GM12878 (cell line): ENCODE measurements around the gene OSBPL3.
A peak's percentile ranks its signal among the peaks of the same experiment; 100 is the strongest.

ENCODE experiments used
- EZH2 ChIP-seq: IDR thresholded peaks from 2 replicates; pipeline ENCODE4 v1.6.1; 2012; ENCODE audit warnings: low read depth, mild to moderate bottlenecking, control low read depth, inconsistent platforms, low read length, borderline replicate concordance; ENCODE audit not compliant: control insufficient read depth
- HCFC1 ChIP-seq: fragments of 150-350 bp; IDR thresholded peaks from 2 replicates; pipeline ENCODE4 v1.6.1; 2014; ENCODE audit warnings: low read length
- NR2C2 ChIP-seq: IDR thresholded peaks from 2 replicates; pipeline ENCODE4 v1.6.1; 2011; ENCODE audit warnings: borderline replicate concordance, low read depth; ENCODE audit not compliant: control insufficient read depth, insufficient read length
- POLR2A ChIP-seq: IDR thresholded peaks from 2 replicates; pipeline ENCODE4 v1.6.1; 2011; ENCODE audit warnings: low read depth, mild to moderate bottlenecking, low read length
- RAD51 ChIP-seq: fragments of 450-650 bp; IDR thresholded peaks from 2 replicates; pipeline ENCODE4 v1.6.1; 2016; ENCODE audit warnings: moderate library complexity, mild to moderate bottlenecking, inconsistent platforms
- RCOR1 ChIP-seq: conservative IDR thresholded peaks from 2 replicates; pipeline ENCODE4 v1.6.1; 2012; ENCODE audit warnings: low read depth, low read length, improper control_type of control experiment
- RFX5 ChIP-seq: IDR thresholded peaks from 2 replicates; pipeline ENCODE4 v1.6.1; 2011; ENCODE audit warnings: low read depth, low read length, improper control_type of control experiment
- TAF1 ChIP-seq: IDR thresholded peaks from 2 replicates; pipeline ENCODE4 v1.6.1; 2011; ENCODE audit warnings: mild to moderate bottlenecking, low read depth, low read length, borderline replicate concordance
- TBL1XR1 ChIP-seq: IDR thresholded peaks from 2 replicates; pipeline ENCODE4 v1.6.1; 2012; ENCODE audit warnings: low read depth, low read length, improper control_type of control experiment
- TCF12 ChIP-seq: IDR thresholded peaks from 2 replicates; pipeline ENCODE4 v1.6.1; 2011; ENCODE audit warnings: low read depth, mild to moderate bottlenecking, low read length
- ZNF274 ChIP-seq: IDR thresholded peaks from one replicate; pipeline ENCODE4 v1.8.0; 2011; ENCODE audit not compliant: insufficient read length, insufficient read depth
- ZZZ3 ChIP-seq: IDR thresholded peaks from 2 replicates; pipeline ENCODE4 v1.6.1; 2011; ENCODE audit warnings: low read depth; ENCODE audit not compliant: control insufficient read depth, insufficient read length
- TF ChIP-seq, protein P1 (sequence below), 3 experiments: IDR thresholded peaks in 2 of 3; conservative IDR thresholded peaks in 1 of 3; 2 replicates each; pipeline ENCODE4 v1.5.1; 2011; ENCODE audit warnings: low read depth in 3 of 3, low read length in 3 of 3, mild to moderate bottlenecking in 3 of 3, control low read depth in 2 of 3, moderate library complexity in 2 of 3, inconsistent platforms in 1 of 3, mixed read lengths in 1 of 3; ENCODE audit not compliant: control insufficient read depth in 2 of 3, insufficient read depth in 1 of 3; ENCODE audit errors: extremely low read depth in 1 of 3
- TF ChIP-seq, protein P2 (sequence below): IDR thresholded peaks from 2 replicates; pipeline ENCODE4 v1.6.1; 2011; ENCODE audit warnings: low read depth, low read length, improper control_type of control experiment, borderline replicate concordance

DNA sequence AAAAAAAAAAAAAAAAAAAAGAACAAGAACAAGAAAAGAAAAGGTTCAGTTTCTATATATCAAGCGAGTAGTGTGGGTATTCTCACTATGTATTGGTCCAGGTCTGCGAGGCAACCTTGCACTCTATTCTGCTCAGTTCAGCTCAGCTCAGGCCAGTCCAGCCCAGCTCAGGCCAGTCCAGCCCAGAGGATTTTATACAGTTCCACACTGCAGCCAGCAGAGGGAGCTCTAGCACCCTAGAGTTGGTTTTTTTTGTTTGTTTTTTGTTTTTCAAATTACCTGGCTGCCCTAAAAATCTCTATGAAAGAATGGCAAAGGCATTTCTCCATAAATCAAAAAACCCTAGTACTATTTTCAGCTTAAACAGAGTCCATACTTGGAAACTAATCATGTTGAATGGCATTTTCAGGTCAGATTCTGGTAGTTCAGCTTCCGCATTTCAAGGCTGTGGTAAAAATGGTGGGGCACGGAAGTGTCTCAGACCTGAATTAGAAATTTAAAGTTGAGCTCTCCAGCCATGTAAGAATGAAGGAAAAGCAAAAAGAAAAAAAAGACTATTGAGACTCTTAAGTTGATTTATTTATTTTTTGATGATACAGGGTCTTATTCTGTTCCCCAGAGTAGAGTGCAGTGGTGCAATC, 167.6 kb downstream of the OSBPL3 start:
- TF ChIP-seq ZNF274 (no peak), RAD51 (no peak), RFX5 (no peak), NR2C2 (no peak), EZH2 (no peak), HCFC1 (no peak), TAF1 (no peak), TCF12 (no peak), TBL1XR1 (no peak), RCOR1 (no peak), POLR2A (no peak), ZZZ3 (no peak)
- TF ChIP-seq, protein P1, sequence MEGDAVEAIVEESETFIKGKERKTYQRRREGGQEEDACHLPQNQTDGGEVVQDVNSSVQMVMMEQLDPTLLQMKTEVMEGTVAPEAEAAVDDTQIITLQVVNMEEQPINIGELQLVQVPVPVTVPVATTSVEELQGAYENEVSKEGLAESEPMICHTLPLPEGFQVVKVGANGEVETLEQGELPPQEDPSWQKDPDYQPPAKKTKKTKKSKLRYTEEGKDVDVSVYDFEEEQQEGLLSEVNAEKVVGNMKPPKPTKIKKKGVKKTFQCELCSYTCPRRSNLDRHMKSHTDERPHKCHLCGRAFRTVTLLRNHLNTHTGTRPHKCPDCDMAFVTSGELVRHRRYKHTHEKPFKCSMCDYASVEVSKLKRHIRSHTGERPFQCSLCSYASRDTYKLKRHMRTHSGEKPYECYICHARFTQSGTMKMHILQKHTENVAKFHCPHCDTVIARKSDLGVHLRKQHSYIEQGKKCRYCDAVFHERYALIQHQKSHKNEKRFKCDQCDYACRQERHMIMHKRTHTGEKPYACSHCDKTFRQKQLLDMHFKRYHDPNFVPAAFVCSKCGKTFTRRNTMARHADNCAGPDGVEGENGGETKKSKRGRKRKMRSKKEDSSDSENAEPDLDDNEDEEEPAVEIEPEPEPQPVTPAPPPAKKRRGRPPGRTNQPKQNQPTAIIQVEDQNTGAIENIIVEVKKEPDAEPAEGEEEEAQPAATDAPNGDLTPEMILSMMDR (IDR thresholded peaks at IDR 0.05 in 2 of 3, conservative IDR thresholded peaks at IDR 0.05 in 1 of 3; ENCODE audit: control insufficient read depth in 2 of 3, extremely low read depth in 1 of 3, insufficient read depth in 1 of 3, low read depth in 3 of 3, low read length in 3 of 3): peak; percentile 78 to 81 (median 81)
- TF ChIP-seq, protein P2, sequence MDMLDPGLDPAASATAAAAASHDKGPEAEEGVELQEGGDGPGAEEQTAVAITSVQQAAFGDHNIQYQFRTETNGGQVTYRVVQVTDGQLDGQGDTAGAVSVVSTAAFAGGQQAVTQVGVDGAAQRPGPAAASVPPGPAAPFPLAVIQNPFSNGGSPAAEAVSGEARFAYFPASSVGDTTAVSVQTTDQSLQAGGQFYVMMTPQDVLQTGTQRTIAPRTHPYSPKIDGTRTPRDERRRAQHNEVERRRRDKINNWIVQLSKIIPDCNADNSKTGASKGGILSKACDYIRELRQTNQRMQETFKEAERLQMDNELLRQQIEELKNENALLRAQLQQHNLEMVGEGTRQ: no peak
